Mucosa of descending colon (tissue), 3 donors: Measurements from ENCODE around the gene NLK. TPM values are rescaled to one million over a fixed set of nuclear protein-coding genes. Genes with fewer than 3 reads are reported as not detected.

ENCODE experiments used
- ATAC-seq: fragments of 200-7000 bp; cut with Tn5 transposase; one replicate; pipeline ENCODE4 v1.9.1; 2020; ENCODE audit warnings: mild to moderate bottlenecking, moderate library complexity
- DNase-seq, 3 donors: peaks; one replicate each; pipeline ENCODE4 v3.0.0-alpha.2; 2020
- H3K36me3 ChIP-seq: fragments of 200-600 bp; one replicate; pipeline ENCODE4 v1.8.0; 2021; ENCODE audit warnings: low read depth, mild to moderate bottlenecking
- H3K4me1 ChIP-seq: fragments of 200-600 bp; one replicate; pipeline ENCODE4 v1.8.0; 2021; ENCODE audit warnings: low read depth, mild to moderate bottlenecking
- H3K4me3 ChIP-seq: fragments of 200-600 bp; one replicate; pipeline ENCODE4 v1.8.0; 2021; ENCODE audit warnings: mild to moderate bottlenecking
- H3K9me3 ChIP-seq: fragments of 200-600 bp; one replicate; pipeline ENCODE4 v1.8.0; 2021; ENCODE audit warnings: mild to moderate bottlenecking
- CTCF ChIP-seq: fragments of 200-600 bp; IDR thresholded peaks from one replicate; pipeline ENCODE4 v1.8.0; 2022; ENCODE audit warnings: antibody characterized with exemption, mild to moderate bottlenecking
- intact Hi-C, 2 donors: fragments of 100-400 bp; cut with DNase I in 1 of 2; cut with micrococcal nuclease in 1 of 2; formaldehyde crosslinking; loops; one replicate each; pipeline versions ENCODE4 v1.11.0 to v1.11.1; 2022; cut with DNase I, micrococcal nuclease
- total RNA-seq, 3 donors: library from RNA; stranded (reverse); fragmentation: NEBNext Ultra II Directional in 2 of 3; extraction: Animal tissue kit (Norgen Biotek cat#: 25700) in 2 of 3; gene quantifications; one replicate each; pipeline versions ENCODE4 v1.2.1 to v1.2.4, GENCODE V29; 2021 to 2023
- donor health status: DM: no; HTN: no; CAD: no; lungs with moderate emphysema.
- donor health status: DM: no; HTN: no; CAD: no.
- donor health status: DM: no; HTN: yes; CAD: no.

NLK gene
- total RNA-seq, 3 donors from 2014 or later = 20.4 to 24.1 (median 21.0) TPM

- intact Hi-C loops = no loop called here
- Histone ChIP-seq H3K4me3 (no peak overlapping the region), H3K9me3 (no peaks in the 10 kb centered on the region), H3K4me1 (peaks cover 4% of the 10 kb centered on the region), H3K36me3 (no peaks in the 10 kb centered on the region)
- TF ChIP-seq CTCF = no peak
- ATAC-seq = no peak
- DNase-seq = no peak
Measured at GRCh38 chr17:28105501-28105900, 63.0 kb downstream of the NLK start.

- Histone ChIP-seq H3K4me1 (peaks cover 6% of the 10 kb centered on the region), H3K9me3 (no peaks in the 10 kb centered on the region), H3K36me3 (no peaks in the 10 kb centered on the region), H3K4me3 (no peak overlapping the region)
- TF ChIP-seq CTCF = no peak
- no peak for DNase-seq
- no peak for ATAC-seq
- intact Hi-C loops = no loop called here
Measured at GRCh38 chr17:28110184-28110583, 67.7 kb downstream of the NLK start.

GRCh38 chr17:28112181-28112580, 69.7 kb downstream of the NLK start:
- Histone ChIP-seq H3K4me3 (no peak overlapping the region), H3K4me1 (peaks cover 6% of the 10 kb centered on the region), H3K9me3 (no peaks in the 10 kb centered on the region), H3K36me3 (no peaks in the 10 kb centered on the region)
- intact Hi-C loops = no loop called here
- no peak for DNase-seq
- no peak for TF ChIP-seq CTCF
- peak; percentile 29 for ATAC-seq

GRCh38 chr17:28112606-28113005, 70.1 kb downstream of the NLK start:
- Histone ChIP-seq H3K4me1 (peaks cover 6% of the 10 kb centered on the region), H3K36me3 (no peaks in the 10 kb centered on the region), H3K4me3 (no peak overlapping the region), H3K9me3 (no peaks in the 10 kb centered on the region)
- intact Hi-C loops = no loop called here
- no peak for TF ChIP-seq CTCF
- ATAC-seq = no peak
- DNase-seq = no peak

- no peak for ATAC-seq
- intact Hi-C loops = no loop called here
- Histone ChIP-seq H3K9me3 (no peaks in the 10 kb centered on the region), H3K36me3 (no peaks in the 10 kb centered on the region), H3K4me1 (peaks cover 6% of the 10 kb centered on the region), H3K4me3 (no peak overlapping the region)
- no peak for TF ChIP-seq CTCF
- no peak for DNase-seq
Measured at GRCh38 chr17:28113269-28113668, 70.8 kb downstream of the NLK start.

- no peaks in the 10 kb centered on the region for H3K36me3 ChIP-seq
Measured at GRCh38 chr17:28115046-28115445, 72.6 kb downstream of the NLK start.

More at GRCh38 chr17:28115046-28115445, 72.6 kb downstream of the NLK start:
- no peak overlapping the region for H3K4me3 ChIP-seq
- no peak for ATAC-seq
- intact Hi-C loops = no loop called here
- H3K4me1 ChIP-seq = peaks cover 6% of the 10 kb centered on the region
- no peak for TF ChIP-seq CTCF
- no peaks in the 10 kb centered on the region for H3K9me3 ChIP-seq
- DNase-seq = no peak
